ENCODE results near the gene PAMR1. TPM values are rescaled to one million over a fixed set of nuclear protein-coding genes. Genes with fewer than 3 reads are reported as not detected.

PAMR1 gene
- total and polyA plus RNA-seq, 9 of the 15 experiments (the other 6 are each of a cell fraction or from before 2014, with no cell fraction given) = not detected

GRCh38 chr11:35454362-35454761, 71.1 kb downstream of the PAMR1 start (continued):
- TF ChIP-seq ZNF512 (tag; IDR thresholded peaks at IDR 0.05) = no peak
- TF ChIP-seq GTF2E2 (tag; IDR thresholded peaks at IDR 0.05) = no peak
- peak; percentile 29; the same call in 1 of the 2 replicates for TF ChIP-seq ARID1B (IDR thresholded peaks at IDR 0.05)
- TF ChIP-seq TAL1 (IDR thresholded peaks at IDR 0.05) = peak; percentile 34; the same call in 1 of the 2 replicates
- TF ChIP-seq DDX20 (tag; IDR thresholded peaks at IDR 0.05; ENCODE audit: low read depth) = no peak
- TF ChIP-seq, protein P1, sequence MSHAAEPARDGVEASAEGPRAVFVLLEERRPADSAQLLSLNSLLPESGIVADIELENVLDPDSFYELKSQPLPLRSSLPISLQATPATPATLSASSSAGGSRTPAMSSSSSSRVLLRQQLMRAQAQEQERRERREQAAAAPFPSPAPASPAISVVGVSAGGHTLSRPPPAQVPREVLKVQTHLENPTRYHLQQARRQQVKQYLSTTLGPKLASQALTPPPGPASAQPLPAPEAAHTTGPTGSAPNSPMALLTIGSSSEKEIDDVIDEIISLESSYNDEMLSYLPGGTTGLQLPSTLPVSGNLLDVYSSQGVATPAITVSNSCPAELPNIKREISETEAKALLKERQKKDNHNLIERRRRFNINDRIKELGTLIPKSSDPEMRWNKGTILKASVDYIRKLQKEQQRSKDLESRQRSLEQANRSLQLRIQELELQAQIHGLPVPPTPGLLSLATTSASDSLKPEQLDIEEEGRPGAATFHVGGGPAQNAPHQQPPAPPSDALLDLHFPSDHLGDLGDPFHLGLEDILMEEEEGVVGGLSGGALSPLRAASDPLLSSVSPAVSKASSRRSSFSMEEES (CRISPR knock-in tag; IDR thresholded peaks at IDR 0.05) = peak; percentile 94
- no peak for TF ChIP-seq ZNF277 (CRISPR knock-in tag; IDR thresholded peaks at IDR 0.05; ENCODE audit: borderline replicate concordance)
- TF ChIP-seq, protein P2, sequence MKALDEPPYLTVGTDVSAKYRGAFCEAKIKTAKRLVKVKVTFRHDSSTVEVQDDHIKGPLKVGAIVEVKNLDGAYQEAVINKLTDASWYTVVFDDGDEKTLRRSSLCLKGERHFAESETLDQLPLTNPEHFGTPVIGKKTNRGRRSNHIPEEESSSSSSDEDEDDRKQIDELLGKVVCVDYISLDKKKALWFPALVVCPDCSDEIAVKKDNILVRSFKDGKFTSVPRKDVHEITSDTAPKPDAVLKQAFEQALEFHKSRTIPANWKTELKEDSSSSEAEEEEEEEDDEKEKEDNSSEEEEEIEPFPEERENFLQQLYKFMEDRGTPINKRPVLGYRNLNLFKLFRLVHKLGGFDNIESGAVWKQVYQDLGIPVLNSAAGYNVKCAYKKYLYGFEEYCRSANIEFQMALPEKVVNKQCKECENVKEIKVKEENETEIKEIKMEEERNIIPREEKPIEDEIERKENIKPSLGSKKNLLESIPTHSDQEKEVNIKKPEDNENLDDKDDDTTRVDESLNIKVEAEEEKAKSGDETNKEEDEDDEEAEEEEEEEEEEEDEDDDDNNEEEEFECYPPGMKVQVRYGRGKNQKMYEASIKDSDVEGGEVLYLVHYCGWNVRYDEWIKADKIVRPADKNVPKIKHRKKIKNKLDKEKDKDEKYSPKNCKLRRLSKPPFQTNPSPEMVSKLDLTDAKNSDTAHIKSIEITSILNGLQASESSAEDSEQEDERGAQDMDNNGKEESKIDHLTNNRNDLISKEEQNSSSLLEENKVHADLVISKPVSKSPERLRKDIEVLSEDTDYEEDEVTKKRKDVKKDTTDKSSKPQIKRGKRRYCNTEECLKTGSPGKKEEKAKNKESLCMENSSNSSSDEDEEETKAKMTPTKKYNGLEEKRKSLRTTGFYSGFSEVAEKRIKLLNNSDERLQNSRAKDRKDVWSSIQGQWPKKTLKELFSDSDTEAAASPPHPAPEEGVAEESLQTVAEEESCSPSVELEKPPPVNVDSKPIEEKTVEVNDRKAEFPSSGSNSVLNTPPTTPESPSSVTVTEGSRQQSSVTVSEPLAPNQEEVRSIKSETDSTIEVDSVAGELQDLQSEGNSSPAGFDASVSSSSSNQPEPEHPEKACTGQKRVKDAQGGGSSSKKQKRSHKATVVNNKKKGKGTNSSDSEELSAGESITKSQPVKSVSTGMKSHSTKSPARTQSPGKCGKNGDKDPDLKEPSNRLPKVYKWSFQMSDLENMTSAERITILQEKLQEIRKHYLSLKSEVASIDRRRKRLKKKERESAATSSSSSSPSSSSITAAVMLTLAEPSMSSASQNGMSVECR (CRISPR knock-in tag; IDR thresholded peaks at IDR 0.05) = no peak
- TF ChIP-seq FOXJ2 (tag; IDR thresholded peaks at IDR 0.05) = no peak
- peak in 1 of 2 experiments; percentile 16; a peak in 1 of 4 replicates for TF ChIP-seq RCOR1 (IDR thresholded peaks at IDR 0.05; ENCODE audit: borderline replicate concordance in 1 of 2, low read depth in 2 of 2, low read length in 2 of 2)
- 0 out of 2 replicates have a peak, but pooled peaks have one; percentile 27 for TF ChIP-seq RAD51 (IDR thresholded peaks at IDR 0.05; ENCODE audit: borderline replicate concordance, low read depth)
- TF ChIP-seq, protein P3, sequence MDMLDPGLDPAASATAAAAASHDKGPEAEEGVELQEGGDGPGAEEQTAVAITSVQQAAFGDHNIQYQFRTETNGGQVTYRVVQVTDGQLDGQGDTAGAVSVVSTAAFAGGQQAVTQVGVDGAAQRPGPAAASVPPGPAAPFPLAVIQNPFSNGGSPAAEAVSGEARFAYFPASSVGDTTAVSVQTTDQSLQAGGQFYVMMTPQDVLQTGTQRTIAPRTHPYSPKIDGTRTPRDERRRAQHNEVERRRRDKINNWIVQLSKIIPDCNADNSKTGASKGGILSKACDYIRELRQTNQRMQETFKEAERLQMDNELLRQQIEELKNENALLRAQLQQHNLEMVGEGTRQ (CRISPR knock-in tag; IDR thresholded peaks at IDR 0.05) = peak; percentile 60
- TF ChIP-seq SMAD1 (IDR thresholded peaks at IDR 0.05; ENCODE audit: low read depth, low read length, partially characterized antibody) = no peak
- TF ChIP-seq HNRNPUL1 (IDR thresholded peaks at IDR 0.05; ENCODE audit: low read length) = no peak
- no peak for TF ChIP-seq NCOR1 (IDR thresholded peaks at IDR 0.05)
- no peak for TF ChIP-seq ZNF384 (IDR thresholded peaks at IDR 0.05; ENCODE audit: low read depth, low read length)
- TF ChIP-seq DIDO1 (tag; IDR thresholded peaks at IDR 0.05; ENCODE audit: low read depth) = 0 out of 2 replicates have a peak, but pooled peaks have one; percentile 39
- 0 out of 2 replicates have a peak, but pooled peaks have one; percentile 16 for TF ChIP-seq FOSL1 (tag; conservative IDR thresholded peaks at IDR 0.05)
- no peak for TF ChIP-seq ZNF561 (CRISPR knock-in tag; conservative IDR thresholded peaks at IDR 0.05)

Measured in K562 (cell line).